HepG2 (cell line): ENCODE measurements around the gene RHBDF2.

Source experiments
- AFF4 ChIP-seq: sonication (generic); formaldehyde crosslinking; IDR thresholded peaks from 2 replicates; pipeline ENCODE4 v1.4.0; 2020; ENCODE audit warnings: missing genetic modification reagents
- CTCF ChIP-seq: sonication (generic); formaldehyde crosslinking; IDR thresholded peaks from 2 replicates; pipeline ENCODE4 v1.5.0; 2020; ENCODE audit warnings: mild to moderate bottlenecking, missing genetic modification reagents, moderate library complexity
- HMGXB4 ChIP-seq, 2 experiments: sonication (generic) in 1 of 2; formaldehyde crosslinking in 1 of 2; IDR thresholded peaks; 2 replicates each; pipeline versions ENCODE4 v1.4.0 to v1.6.1; 2018 to 2020; ENCODE audit warnings: missing genetic modification reagents in 2 of 2, borderline replicate concordance in 1 of 2, low read depth in 1 of 2, mild to moderate bottlenecking in 1 of 2, missing biosample characterization in 1 of 2
- MAFG ChIP-seq: sonication (generic); formaldehyde crosslinking; IDR thresholded peaks from 2 replicates; pipeline ENCODE4 v1.5.1; 2020; ENCODE audit warnings: mild to moderate bottlenecking, missing genetic modification reagents
- SRF ChIP-seq: IDR thresholded peaks from 2 replicates; pipeline ENCODE4 v1.6.1; 2011; ENCODE audit warnings: mild to moderate bottlenecking, low read depth, low read length, moderate library complexity
- SUZ12 ChIP-seq: fragments of 150-350 bp; IDR thresholded peaks from 2 replicates; pipeline ENCODE4 v1.6.1; 2014; ENCODE audit warnings: low read depth, low read length
- UBTF ChIP-seq: sonication (generic); formaldehyde crosslinking; IDR thresholded peaks from 2 replicates; pipeline ENCODE4 v1.4.0; 2020; ENCODE audit warnings: mild to moderate bottlenecking, missing genetic modification reagents
- ZNF350 ChIP-seq: sonication (generic); formaldehyde crosslinking; IDR thresholded peaks from 2 replicates; pipeline ENCODE4 v1.4.0; 2020; ENCODE audit warnings: mild to moderate bottlenecking, low read depth, missing genetic modification reagents, borderline replicate concordance
- ZNF704 ChIP-seq: sonication (generic); formaldehyde crosslinking; IDR thresholded peaks from 2 replicates; pipeline ENCODE4 v1.8.1; 2023; ENCODE audit warnings: mild to moderate bottlenecking, inconsistent platforms, moderate library complexity, missing genetic modification reagents, borderline replicate concordance
- ZNF792 ChIP-seq: IDR thresholded peaks from 2 replicates; pipeline ENCODE4 v1.6.1; 2016

- TF ChIP-seq SUZ12 (no peak), ZNF350 (CRISPR knock-in tag) (no peak), ZNF792 (CRISPR knock-in tag) (no peak), MAFG (no peak), AFF4 (CRISPR knock-in tag) (no peak), CTCF (CRISPR knock-in tag) (no peak), ZNF704 (no peak), UBTF (CRISPR knock-in tag) (no peak), SRF (no peak), HMGXB4 (CRISPR knock-in tag; IDR thresholded peaks at IDR 0.05; ENCODE audit: borderline replicate concordance in 1 of 2, low read depth in 1 of 2) (no peak)
Measured at GRCh38 chr17:76466775-76467130, 34.5 kb downstream of the RHBDF2 start.
